Pancreas (tissue), 10 donors: ENCODE data around the gene OTOA. TPM values are rescaled to one million over a fixed set of nuclear protein-coding genes. Genes with fewer than 3 reads are reported as not detected.
A peak's percentile ranks its signal among the peaks of the same experiment; 100 is the strongest.

Source experiments
- ATAC-seq, 4 donors: fragments of 200-7000 bp; cut with Tn5 transposase; one replicate each; pipeline versions ENCODE4 v1.8.0 to v1.9.1; 2020; ENCODE audit warnings: mild to moderate bottlenecking in 4 of 4, moderate library complexity in 4 of 4
- DNase-seq, 6 donors: peaks; one replicate each; pipeline ENCODE4 v3.0.0-alpha.2; 2020
- FAIRE-seq: peaks from 2 replicates; lab custom pipeline; 2012; peaks lifted over from hg19 to GRCh38; lab: Jason Lieb, UNC
- H3K27ac ChIP-seq, 4 donors: fragments of 200-600 bp; sonication (generic); 1 replicate in 3 of 4; 2 replicates in 1 of 4; pipeline versions ENCODE4 v1.5.0 to v1.8.0; 2020
- H3K27me3 ChIP-seq, 4 donors: fragments of 200-600 bp; one replicate each; pipeline ENCODE4 v1.8.0; 2021
- H3K36me3 ChIP-seq, 3 donors: fragments of 200-600 bp; sonication (generic) in 1 of 3; one replicate each; pipeline versions ENCODE4 v1.5.0 to v1.8.0; 2020 to 2021
- H3K4me1 ChIP-seq, 3 donors: fragments of 200-600 bp; one replicate each; pipeline ENCODE4 v1.8.0; 2021
- H3K4me3 ChIP-seq, 4 donors: fragments of 200-600 bp; sonication (generic) in 2 of 4; one replicate each; pipeline versions ENCODE4 v1.5.0 to v1.8.0; 2020 to 2021
- H3K9me3 ChIP-seq, 4 donors: fragments of 200-600 bp; one replicate each; pipeline ENCODE4 v1.8.0; 2021
- WGBS, 2 donors: extraction: QIAGEN DNeasy Blood & Tissue Kit; methylation state at CpG; one replicate each; pipeline ENCODE4 v1.1.7; 2013; 5-methylcytosine and 5-hydroxymethylcytosine counted together
- intact Hi-C, 3 donors: fragments of 100-400 bp; cut with DNase I; formaldehyde crosslinking; loops; one replicate each; pipeline versions ENCODE4 v1.11.1 to v1.14.2; 2022
- polyA plus RNA-seq, 2 donors: library from polyadenylated mRNA; stranded (reverse); fragments of 200-250 nt; gene quantifications; one replicate each; pipeline ENCODE4 v1.2.3, GENCODE V29; 2013
- total RNA-seq, 6 donors: library from RNA; stranded (reverse); fragmentation: NEBNext Ultra II Directional in 4 of 6; extraction: Animal tissue kit (Norgen Biotek cat#: 25700) in 4 of 6; gene quantifications; one replicate each; pipeline versions ENCODE4 v1.2.1 to v1.2.4, GENCODE V29; 2021 to 2023
- TF ChIP-seq, protein P1 (sequence below), 4 donors: fragments of 200-600 bp; sonication (generic) in 3 of 4; IDR thresholded peaks; one replicate each; pipeline versions ENCODE4 v1.5.0 to v1.8.0; 2021; ENCODE audit warnings: antibody characterized with exemption in 4 of 4
- donor health status: healthy with polysubstance abuse.
- donor health status: DM: no; HTN: no; CAD: no; lungs with moderate emphysema.
- donor health status: DM: no; HTN: no; CAD: no.
- donor health status: control.
- donor health status: control.
- donor health status: Bipolar disorder and iron deficiency.
- donor health status: DM: yes; HTN: yes; CAD: no.
- donor health status: DM: no; HTN: no; CAD: no.
- donor health status: DM: no; HTN: no; CAD: no.
- donor health status: DM: yes; HTN: yes; CAD: no.

OTOA gene
- total and polyA plus RNA-seq, 8 donors, result 0.04 to 0.50 (median 0.12) TPM; not detected in 4

DNA sequence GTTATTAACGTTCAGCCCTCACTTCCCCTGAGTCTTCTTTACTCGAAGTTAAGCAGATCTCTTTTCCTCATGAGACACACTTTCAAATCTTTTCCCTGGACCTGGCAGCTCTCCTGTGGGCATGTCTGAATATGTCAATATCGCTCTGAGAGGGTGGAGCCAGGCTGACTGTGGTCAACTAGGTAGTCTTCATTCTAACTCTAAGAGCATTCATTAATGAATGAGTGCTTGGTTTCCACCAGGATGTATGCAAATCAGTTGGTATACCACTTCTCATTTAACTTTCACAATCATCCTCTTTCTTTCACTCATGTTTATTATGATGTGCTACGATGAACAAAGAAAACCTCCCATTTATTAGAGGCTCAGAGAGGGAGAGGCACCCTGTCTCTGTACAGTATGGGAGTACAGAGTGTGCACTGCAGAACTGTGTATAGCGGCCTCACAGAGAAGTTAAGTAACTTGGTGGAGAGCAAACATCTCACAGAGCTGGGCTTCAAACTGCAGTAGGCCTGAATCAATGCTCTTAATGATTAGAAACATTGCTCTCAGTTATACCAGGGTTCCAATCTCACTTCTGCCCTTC lies 39.9 kb downstream of the OTOA start:
- Histone ChIP-seq H3K4me3 (no peak overlapping the region), H3K9me3 (no peaks in the 10 kb centered on the region), H3K4me1 (no peaks in the 10 kb centered on the region), H3K36me3 (no peaks in the 10 kb centered on the region), H3K27me3 (no peaks in the 10 kb centered on the region), H3K27ac (no peak overlapping the region)
- TF ChIP-seq, protein P1, sequence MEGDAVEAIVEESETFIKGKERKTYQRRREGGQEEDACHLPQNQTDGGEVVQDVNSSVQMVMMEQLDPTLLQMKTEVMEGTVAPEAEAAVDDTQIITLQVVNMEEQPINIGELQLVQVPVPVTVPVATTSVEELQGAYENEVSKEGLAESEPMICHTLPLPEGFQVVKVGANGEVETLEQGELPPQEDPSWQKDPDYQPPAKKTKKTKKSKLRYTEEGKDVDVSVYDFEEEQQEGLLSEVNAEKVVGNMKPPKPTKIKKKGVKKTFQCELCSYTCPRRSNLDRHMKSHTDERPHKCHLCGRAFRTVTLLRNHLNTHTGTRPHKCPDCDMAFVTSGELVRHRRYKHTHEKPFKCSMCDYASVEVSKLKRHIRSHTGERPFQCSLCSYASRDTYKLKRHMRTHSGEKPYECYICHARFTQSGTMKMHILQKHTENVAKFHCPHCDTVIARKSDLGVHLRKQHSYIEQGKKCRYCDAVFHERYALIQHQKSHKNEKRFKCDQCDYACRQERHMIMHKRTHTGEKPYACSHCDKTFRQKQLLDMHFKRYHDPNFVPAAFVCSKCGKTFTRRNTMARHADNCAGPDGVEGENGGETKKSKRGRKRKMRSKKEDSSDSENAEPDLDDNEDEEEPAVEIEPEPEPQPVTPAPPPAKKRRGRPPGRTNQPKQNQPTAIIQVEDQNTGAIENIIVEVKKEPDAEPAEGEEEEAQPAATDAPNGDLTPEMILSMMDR (IDR thresholded peaks at IDR 0.05), result no peak
- intact Hi-C loops, result loop anchor here in 2 of 3 donors (5.0 to 10.0 kb wide), 2 partner anchors 46 to 119 kb away; no protein-coding TSS in a partner anchor
- 57 to 64% methylated on average over 5 of the region's 5 CpGs for WGBS, 2 donors
- FAIRE-seq, result no peak
- DNase-seq, result no peak
- ATAC-seq, result no peak

DNA sequence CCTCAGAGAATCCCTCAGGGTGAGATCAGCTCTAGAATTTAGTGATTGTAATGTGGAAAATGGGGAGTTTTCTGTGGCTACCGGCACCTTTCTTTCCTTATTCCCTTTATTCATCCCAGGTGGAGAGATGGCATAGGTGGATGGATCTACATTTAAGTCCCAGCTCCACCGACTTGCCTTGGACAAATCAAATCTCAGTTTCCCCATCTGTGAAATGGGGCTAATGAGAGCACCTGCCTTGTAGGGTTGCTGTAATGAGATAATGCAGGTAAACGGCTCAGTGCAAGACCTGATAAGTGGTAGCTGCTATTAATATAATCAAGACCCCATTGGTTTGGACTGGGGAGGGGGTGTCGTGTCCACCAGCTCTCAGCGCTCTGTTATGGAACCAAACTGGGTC lies 40.5 kb downstream of the OTOA start:
- ATAC-seq (no peak), FAIRE-seq (no peak), DNase-seq (no peak)
- 70 to 75% methylated on average over 5 of the region's 5 CpGs for WGBS, 2 donors
- Histone ChIP-seq H3K4me1 (no peaks in the 10 kb centered on the region), H3K9me3 (no peaks in the 10 kb centered on the region), H3K4me3 (no peak overlapping the region), H3K27ac (no peak overlapping the region), H3K27me3 (no peaks in the 10 kb centered on the region), H3K36me3 (no peaks in the 10 kb centered on the region)
- TF ChIP-seq, protein P1 (IDR thresholded peaks at IDR 0.05), result no peak
- intact Hi-C loops, result loop anchor here in 2 of 3 donors (5.0 to 10.0 kb wide), 2 partner anchors 47 to 119 kb away; no protein-coding TSS in a partner anchor

- ATAC-seq (no peak), FAIRE-seq (no peak), DNase-seq (no peak)
- Histone ChIP-seq H3K4me1 (no peaks in the 10 kb centered on the region), H3K36me3 (no peaks in the 10 kb centered on the region), H3K9me3 (no peaks in the 10 kb centered on the region), H3K27me3 (no peaks in the 10 kb centered on the region), H3K4me3 (no peak overlapping the region), H3K27ac (no peak overlapping the region)
- intact Hi-C loops, result loop anchor here in 2 of 3 donors (5.0 to 10.0 kb wide), 2 partner anchors 47 to 120 kb away; no protein-coding TSS in a partner anchor
- WGBS, 2 donors, result 65 to 67% methylated on average over 6 of the region's 6 CpGs
- TF ChIP-seq, protein P1 (IDR thresholded peaks at IDR 0.05), result no peak
These were observed 41.0 kb downstream of the OTOA start for GRCh38 chr16:21704733-21705132.

GRCh38 chr16:21708533-21709115 lies 44.9 kb downstream of the OTOA start:
- H3K36me3 ChIP-seq, result no peaks in the 10 kb centered on the region
- WGBS, 2 donors, result 2% methylated on average over 10 of the region's 10 CpGs
- H3K27me3 ChIP-seq, result no peaks in the 10 kb centered on the region
- intact Hi-C loops, result loop anchor here in 2 of 3 donors (10.0 kb wide), 1 partner anchor 124 kb away; no protein-coding TSS in a partner anchor
- FAIRE-seq (peak; percentile 45), ATAC-seq (peak in 3 of 4 donors; percentile 79 to 86 (median 80)), DNase-seq (peak in 5 of 6 donors; percentile 44 to 78 (median 67))
- H3K4me1 ChIP-seq, result no peaks in the 10 kb centered on the region
- no peaks in the 10 kb centered on the region for H3K9me3 ChIP-seq
- H3K27ac ChIP-seq, result no peak overlapping the region
- TF ChIP-seq, protein P1 (IDR thresholded peaks at IDR 0.05), result peak; percentile 53 to 90 (median 76)
- H3K4me3 ChIP-seq, result no peak overlapping the region

GRCh38 chr16:21710938-21711337 lies 47.2 kb downstream of the OTOA start:
- intact Hi-C loops, result no loop called here

More at GRCh38 chr16:21710938-21711337, 47.2 kb downstream of the OTOA start:
- TF ChIP-seq, protein P1 (IDR thresholded peaks at IDR 0.05), result no peak
- no peak overlapping the region for H3K4me3 ChIP-seq
- DNase-seq (no peak), ATAC-seq (no peak), FAIRE-seq (no peak)
- WGBS, 2 donors, result 63% methylated on average over 4 of the region's 4 CpGs
- H3K9me3 ChIP-seq, result no peaks in the 10 kb centered on the region
- no peak overlapping the region for H3K27ac ChIP-seq
- no peaks in the 10 kb centered on the region for H3K36me3 ChIP-seq
- H3K27me3 ChIP-seq, result no peaks in the 10 kb centered on the region
- no peaks in the 10 kb centered on the region for H3K4me1 ChIP-seq
